Middle frontal gyrus (tissue), 1 donor: Measurements from ENCODE around the gene SEMA7A.
"Not testable (repeated sequence)": the region's sequence is repeated elsewhere in the genome, so short reads cannot be mapped to it uniquely, and the experiment has no call there.

ENCODE experiments used
- DNase-seq: peaks from one replicate; pipeline ENCODE4 v3.0.0-alpha.2; 2015; ENCODE audit warnings: low spot score; ENCODE audit errors: extremely low spot score

The SEMA7A gene

DNA sequence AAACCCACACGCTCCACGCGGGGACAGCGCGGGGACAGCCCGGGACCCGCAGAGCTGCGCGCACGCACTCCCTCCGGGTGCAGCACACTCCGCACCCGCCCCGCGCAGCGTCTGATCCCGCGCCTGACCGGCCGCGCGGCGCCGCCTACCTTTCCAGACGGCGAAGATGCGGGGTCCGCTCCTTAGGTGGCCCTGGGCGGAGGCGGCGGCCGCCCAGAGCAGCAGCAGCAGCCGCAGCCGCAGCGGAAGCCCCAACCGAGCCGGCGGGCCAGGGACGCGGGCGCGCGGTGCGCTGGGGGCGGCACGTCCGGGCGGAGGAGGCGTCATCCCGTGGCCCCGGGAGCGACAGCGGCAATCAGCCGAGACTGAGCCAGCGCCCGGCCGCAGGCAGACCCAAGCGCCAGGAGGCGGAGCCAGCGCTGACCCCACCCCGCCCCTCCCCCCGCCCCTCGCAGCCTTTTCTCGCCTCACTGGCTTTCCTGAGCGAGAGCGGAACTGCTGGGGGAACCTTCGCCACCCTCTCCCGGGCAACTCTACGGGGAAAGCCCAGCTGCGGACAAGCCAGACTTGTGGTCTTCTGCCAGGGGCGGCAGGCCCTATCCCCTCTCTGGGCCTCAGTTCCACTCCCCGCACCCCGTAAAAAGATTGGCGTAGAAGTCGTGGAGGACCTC lies at the start of gene SEMA7A:
TSS of gene SEMA7A (minus strand) at position 367 of the 671 bp plus-strand sequence. CDS start at position 327, 40 bp downstream.
- peak; percentile 72 for DNase-seq

DNA sequence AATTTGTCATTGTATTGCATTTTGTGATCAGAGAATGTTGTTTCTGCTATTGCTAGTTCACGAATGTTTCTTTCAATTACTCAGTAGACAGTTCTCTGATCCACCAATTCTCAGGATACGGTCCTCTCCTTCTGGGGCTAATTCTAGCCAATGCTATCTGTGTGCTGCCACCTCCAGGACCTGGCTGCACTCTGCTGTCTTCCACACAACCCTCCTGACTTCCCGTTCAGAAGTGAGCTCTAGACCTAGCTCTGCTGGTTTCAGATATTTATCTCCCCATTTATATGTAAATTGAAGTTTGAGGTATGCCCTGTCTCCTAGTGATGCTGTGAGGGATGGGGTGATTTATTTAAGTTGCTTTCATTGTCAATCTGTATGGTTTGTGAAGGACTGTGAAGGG lies 48.9 kb upstream of the SEMA7A start:
- no peak for DNase-seq

DNA sequence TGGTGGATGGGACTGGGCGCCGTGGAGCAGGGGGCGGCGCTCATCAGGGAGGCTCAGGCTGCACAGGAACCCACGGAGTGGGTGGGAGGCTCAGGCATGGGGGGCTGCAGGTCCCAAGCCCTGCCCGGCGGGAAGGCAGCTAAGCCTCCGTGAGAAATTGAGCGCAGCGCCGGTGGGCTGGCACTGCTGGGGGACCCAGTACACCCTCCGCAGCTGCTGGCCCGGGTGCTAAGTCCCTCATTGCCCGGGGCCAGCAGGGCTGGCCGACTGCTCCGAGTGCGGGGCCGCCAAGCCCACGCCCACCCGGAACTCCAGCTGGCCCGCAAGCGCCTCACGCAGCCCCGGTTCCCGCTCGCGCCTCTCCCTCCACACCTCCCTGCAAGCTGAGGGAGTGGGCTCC lies 46.6 kb upstream of the SEMA7A start:
- not testable (repeated sequence) for DNase-seq

- DNase-seq: not testable (repeated sequence)
Measured at GRCh38 chr15:74471621-74472020, 37.9 kb upstream of the SEMA7A start.

DNA sequence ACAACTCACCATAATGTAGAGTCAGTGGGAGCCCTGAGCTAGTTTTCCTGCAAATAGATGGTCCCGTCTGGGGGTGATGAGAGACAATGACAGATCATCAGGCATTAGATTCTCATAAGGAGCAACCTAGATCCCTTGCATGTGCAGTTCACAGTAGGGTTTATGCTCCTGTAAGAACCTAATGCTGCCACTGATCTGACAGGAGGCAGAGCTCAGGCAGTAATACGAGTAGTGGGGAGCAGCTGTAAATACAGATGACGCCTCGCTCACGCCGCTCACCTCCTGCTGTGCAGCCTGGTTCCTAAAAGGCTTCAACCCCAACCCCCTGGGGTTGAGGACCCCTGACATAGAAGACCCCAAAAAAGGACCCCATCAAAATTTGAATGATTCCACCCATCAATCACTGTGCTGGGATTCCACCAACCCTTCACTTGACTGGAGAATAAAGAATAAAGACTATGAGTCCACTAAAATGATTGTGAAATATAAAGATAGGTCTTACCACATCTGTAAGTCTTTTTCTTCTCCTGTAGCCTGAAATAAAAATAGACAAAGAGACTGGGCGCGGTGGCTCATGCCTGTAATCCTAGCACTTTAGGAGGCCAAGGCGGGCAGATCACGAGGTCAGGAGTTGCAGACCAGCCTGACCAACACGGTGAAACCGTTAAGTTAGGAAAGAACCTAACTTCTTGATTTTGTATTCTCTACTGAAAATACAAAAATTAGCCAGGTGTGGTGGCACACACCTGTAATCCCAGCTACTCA lies 37.1 kb upstream of the SEMA7A start:
- DNase-seq: no peak

GRCh38 chr15:74468341-74469032 lies 34.7 kb upstream of the SEMA7A start:
- DNase-seq: no peak

GRCh38 chr15:74466570-74466969 lies 32.8 kb upstream of the SEMA7A start:
- no peak for DNase-seq

DNA sequence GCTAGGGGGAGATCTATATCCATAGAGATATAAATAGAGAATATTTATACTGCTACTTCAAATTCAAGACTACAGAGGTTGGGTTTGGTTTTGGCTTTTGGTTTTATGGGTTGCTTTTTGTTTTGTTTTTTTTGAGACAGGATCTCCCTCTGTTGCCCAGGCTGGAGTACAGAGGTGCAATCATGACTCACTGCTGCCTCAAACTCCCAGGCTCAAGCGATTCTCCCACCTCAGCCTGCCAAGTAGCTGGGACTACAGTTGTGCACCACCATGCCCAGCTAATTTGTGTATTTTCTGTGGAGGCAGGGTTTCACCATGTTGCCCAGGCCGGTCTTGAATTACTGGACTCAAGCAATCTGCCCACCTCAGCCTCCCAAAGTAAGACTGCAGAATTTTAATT lies 31.1 kb upstream of the SEMA7A start:
- no peak for DNase-seq

DNA sequence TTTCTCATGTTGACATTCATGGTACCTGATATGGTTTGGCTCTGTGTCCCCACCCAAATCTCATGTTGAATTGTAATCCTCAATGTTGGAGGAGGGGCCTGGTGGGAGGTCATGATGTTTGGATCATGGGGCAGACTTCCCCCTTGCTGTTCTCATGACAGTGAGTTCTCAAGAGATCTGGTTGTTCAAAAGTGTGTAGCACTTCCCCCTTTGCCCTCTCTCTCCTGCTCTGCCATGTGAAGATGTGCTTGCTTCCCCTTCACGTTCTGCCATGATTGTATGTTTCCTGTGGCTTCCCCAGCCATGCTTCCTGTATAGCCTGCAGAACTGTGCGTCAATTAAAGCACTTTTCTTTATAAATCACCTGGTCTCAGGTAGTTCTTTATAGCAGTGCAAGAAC lies 30.5 kb upstream of the SEMA7A start:
- no peak for DNase-seq

GRCh38 chr15:74463634-74464033 lies 29.9 kb upstream of the SEMA7A start:
- no peak for DNase-seq

GRCh38 chr15:74461847-74462511 lies 28.2 kb upstream of the SEMA7A start:
- DNase-seq: no peak

GRCh38 chr15:74460871-74461846 lies 27.4 kb upstream of the SEMA7A start, which contains the start of gene UBL7:
Gene UBL7, minus strand, starts transcription at chr15:74461160. Its CDS starts 2,293 bp downstream, at chr15:74458867.
- DNase-seq: peak; percentile 94

DNA sequence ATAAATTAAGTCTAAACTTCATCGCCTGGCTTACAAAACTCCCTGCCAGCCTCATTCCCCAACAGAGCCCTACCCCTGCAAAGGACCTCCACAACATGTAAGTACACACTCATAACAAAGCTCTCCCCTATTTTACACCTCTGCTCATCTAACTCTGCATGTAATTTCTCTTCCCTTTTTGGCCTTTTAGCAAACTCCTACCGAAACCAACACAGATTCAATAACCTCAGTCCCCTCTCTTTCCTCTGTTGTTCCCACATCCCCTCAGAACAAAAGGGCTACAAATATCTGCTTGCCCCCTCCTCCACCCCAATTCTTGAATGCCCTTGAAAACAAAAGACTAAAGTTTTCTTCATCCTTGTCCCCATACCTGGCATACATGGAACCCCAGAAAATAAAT lies 26.5 kb upstream of the SEMA7A start:
- no peak for DNase-seq

DNA sequence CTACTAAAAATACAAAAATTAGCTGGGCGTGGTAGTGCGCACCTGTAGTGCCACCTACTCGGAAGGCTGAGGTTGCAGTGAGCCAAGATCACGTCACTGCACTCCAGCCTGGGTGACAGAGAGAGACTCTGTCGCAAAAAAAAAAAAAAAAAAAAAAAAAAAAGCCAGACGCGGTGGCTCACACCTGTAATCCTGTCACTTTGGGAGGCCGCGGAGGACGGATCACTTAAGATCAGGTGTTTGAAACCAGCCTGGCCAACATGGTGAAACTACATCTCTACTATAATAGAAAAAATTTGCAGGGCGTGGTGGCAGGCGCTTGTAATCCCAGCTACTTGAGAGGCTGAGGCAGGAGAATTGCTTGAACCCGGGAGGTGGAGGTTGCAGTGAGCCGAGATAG lies 26.0 kb upstream of the SEMA7A start:
- DNase-seq: not testable (repeated sequence)

DNA sequence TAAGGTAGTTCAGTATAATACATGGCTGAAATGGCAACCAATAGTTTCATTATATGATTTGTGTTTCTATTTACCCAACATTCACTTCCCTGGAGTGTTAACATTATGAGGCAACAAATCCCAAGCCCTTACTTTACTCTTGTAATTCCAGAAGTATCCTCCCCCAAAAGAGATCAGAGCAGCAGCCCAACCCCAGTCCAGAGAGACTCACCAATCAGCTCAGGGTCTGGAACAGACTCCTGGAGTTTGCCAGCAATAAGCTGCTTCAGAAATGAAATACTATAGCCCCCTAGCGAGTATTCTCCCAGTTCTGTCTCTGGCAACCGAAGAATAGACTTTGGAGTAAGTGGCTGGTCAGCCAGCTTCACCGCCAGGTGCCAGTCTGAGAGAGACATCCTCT lies 24.7 kb upstream of the SEMA7A start:
- DNase-seq: no peak

GRCh38 chr15:74457036-74457435 lies 23.3 kb upstream of the SEMA7A start:
- DNase-seq: not testable (repeated sequence)

- no peak for DNase-seq
Measured at GRCh38 chr15:74454764-74455500, 21.2 kb upstream of the SEMA7A start.

- no peak for DNase-seq
Measured at GRCh38 chr15:74453925-74454763, 20.4 kb upstream of the SEMA7A start.
